Caco-2 (cell line): ENCODE measurements around the gene DERA. TPM values are rescaled to one million over a fixed set of nuclear protein-coding genes. Genes with fewer than 3 reads are reported as not detected.

Experiments
- BruUV-seq: library from RNA; stranded (reverse); fragments of 400-500 nt; replicated peaks from 2 replicates; lab custom pipeline; 2021; lab: Mats Ljungman, UMichigan
- CTCF ChIA-PET: fragments of 300-600 bp; sonication (Branson Sonifier 250); formaldehyde crosslinking; loops from one replicate; lab custom pipeline; 2022; ENCODE audit warnings: antibody characterized with exemption; lab: Charles Lee
- POLR2A ChIA-PET: fragments of 300-600 bp; sonication (Branson Sonifier 250); formaldehyde crosslinking; loops from one replicate; lab custom pipeline; 2022; ENCODE audit warnings: antibody characterized with exemption; lab: Charles Lee
- DNase-seq, 2 experiments: peaks; one replicate each; pipeline versions ENCODE4 v3.0.0 to v3.0.0-alpha.2; 2020 to 2022
- H3K27me3 ChIP-seq: replicated peaks from 2 replicates; pipeline ENCODE4 v1.6.0; 2011; ENCODE audit warnings: low read length; ENCODE audit not compliant: control insufficient read depth, insufficient read depth
- H3K36me3 ChIP-seq: 2 replicates; pipeline ENCODE4 v1.5.1; 2011; ENCODE audit warnings: low read length; ENCODE audit not compliant: control insufficient read depth, insufficient read depth
- H3K4me1 ChIP-seq: fragments of 250-450 bp; sonication (Bioruptor Pico); 2 replicates; pipeline ENCODE4 v1.5.1; 2020; ENCODE audit warnings: mild to moderate bottlenecking
- H3K4me3 ChIP-seq: 2 replicates; pipeline ENCODE4 v1.5.1; 2011; ENCODE audit warnings: low read depth, mild to moderate bottlenecking, control low read depth, low read length
- H3K9me3 ChIP-seq: fragments of 250-450 bp; sonication (Bioruptor Pico); 2 replicates; pipeline ENCODE4 v1.5.1; 2020; ENCODE audit warnings: mild to moderate bottlenecking, moderate library complexity
- H3K27ac Mint-ChIP-seq: one replicate; pipeline ENCODE4 v1.8.0; 2022; ENCODE audit warnings: mixed read lengths; ENCODE audit not compliant: unreplicated experiment
- H3K27me3 Mint-ChIP-seq: one replicate; pipeline ENCODE4 v1.8.0; 2022; ENCODE audit warnings: mixed read lengths; ENCODE audit not compliant: insufficient read depth, unreplicated experiment
- H3K36me3 Mint-ChIP-seq: one replicate; pipeline ENCODE4 v1.8.0; 2022; ENCODE audit warnings: mild to moderate bottlenecking, mixed read lengths; ENCODE audit not compliant: insufficient read depth, unreplicated experiment
- H3K4me1 Mint-ChIP-seq: one replicate; pipeline ENCODE4 v1.8.0; 2022; ENCODE audit warnings: low read depth, mixed read lengths; ENCODE audit not compliant: unreplicated experiment
- H3K4me3 Mint-ChIP-seq: one replicate; pipeline ENCODE4 v1.8.0; 2022; ENCODE audit warnings: mild to moderate bottlenecking, moderate library complexity, mixed read lengths; ENCODE audit not compliant: unreplicated experiment
- H3K9me3 Mint-ChIP-seq: one replicate; pipeline ENCODE4 v1.8.0; 2022; ENCODE audit warnings: mixed read lengths; ENCODE audit not compliant: unreplicated experiment
- intact Hi-C: fragments of 100-400 bp; cut with micrococcal nuclease; formaldehyde crosslinking; loops from one replicate; pipeline ENCODE4 v1.10.0; 2022; ENCODE audit not compliant: unreplicated experiment
- total RNA-seq: library from RNA; stranded (reverse); gene quantifications from 2 replicates; pipeline ENCODE4 v1.2.3, GENCODE V29; 2022
- TF ChIP-seq, protein P1 (sequence below), 2 experiments: fragments of 200-600 bp in 1 of 2; IDR thresholded peaks; 1 replicate in 1 of 2; 2 replicates in 1 of 2; pipeline versions ENCODE4 v1.5.1 to v1.8.0; 2011 to 2022; ENCODE audit warnings: antibody characterized with exemption in 1 of 2, control low read depth in 1 of 2, inconsistent platforms in 1 of 2, low read depth in 1 of 2, low read length in 1 of 2, mild to moderate bottlenecking in 1 of 2, moderate library complexity in 1 of 2; ENCODE audit not compliant: insufficient read depth in 1 of 2, severe bottlenecking in 1 of 2, unreplicated experiment in 1 of 2

DERA gene
- total RNA-seq, 1 experiment from 2014 or later: 86.4 TPM

DNA sequence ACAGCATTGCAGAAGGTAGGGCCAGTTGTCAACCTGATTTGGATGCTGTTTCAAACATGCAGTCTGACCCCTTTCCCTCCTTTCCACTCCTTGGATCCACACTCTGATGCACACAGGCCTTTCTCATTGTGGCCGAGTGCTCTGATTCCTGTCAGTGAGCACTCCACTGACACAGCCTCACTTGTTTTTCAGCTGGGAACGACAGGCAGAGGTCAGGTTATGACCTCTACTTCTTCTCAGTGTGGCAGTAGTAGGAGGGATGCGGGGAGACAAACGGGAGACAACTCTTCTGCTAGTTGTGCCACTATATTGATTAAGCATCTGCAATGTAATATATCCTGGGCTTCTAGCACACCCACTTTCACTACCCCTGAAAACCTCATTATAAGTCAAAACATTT lies 61.8 kb downstream of the DERA start:
- BruUV-seq: no TSS peak
- CTCF ChIA-PET: no interaction called here
- H3K4me1 ChIP-seq: peaks cover 21% of the 10 kb centered on the region

DNA sequence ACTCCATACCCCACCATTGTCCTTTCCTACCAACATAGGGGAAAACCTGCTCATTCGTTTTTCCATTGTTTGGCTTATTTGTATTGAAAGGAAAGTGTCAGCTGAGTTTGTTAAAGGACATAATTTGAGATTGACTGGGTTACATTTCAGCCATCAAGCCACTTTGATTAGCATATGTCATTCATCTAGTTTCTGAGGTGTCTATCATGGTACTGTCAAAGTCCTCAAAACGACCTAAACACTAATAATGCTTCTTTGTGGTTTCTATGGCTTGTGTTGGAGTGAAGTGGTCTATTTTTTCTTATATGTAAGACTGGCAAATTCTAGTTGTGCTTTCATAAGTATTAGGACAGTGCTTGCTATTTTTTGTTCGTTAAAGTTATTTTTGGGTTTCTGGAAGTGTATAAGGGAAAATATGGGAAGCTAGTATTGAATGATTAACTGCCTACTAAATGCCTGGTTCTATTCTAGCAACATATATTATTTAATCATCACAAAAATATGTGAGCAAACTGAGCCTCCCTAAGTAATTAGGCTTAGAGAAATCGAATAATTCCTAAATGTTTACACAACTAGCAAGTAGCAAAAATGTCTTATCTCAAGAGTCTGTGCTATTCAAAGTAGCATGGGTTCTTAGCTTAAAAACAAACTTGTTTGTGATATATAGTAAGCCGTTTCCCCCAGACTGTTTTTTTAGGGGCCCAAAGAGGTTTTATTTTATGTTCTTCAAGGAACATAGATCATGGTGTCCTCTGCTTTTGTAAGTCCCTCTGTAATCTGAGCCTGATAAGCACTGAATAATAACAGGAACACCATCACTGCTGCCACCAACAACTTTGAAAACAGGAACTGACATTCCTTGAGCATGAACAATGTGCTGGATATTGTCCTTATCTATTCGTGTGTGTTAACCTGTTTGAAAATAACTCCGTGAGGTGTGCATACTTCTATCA lies 67.1 kb downstream of the DERA start:
- H3K9me3 Mint-ChIP-seq: no peaks in the 10 kb centered on the region
- intact Hi-C loops: loop anchor here (1.0 to 5.0 kb wide), 4 partner anchors 46 to 369 kb away; partner anchors contain the start of genes DERA and MGST1
- Histone ChIP-seq H3K4me3 (no peak overlapping the region), H3K36me3 (0 out of 2 replicates have a peak, but pooled peaks cover 4% of the 10 kb centered on the region), H3K9me3 (no peaks in the 10 kb centered on the region), H3K4me1 (peaks cover 49% of the 10 kb centered on the region), H3K27me3 (no peaks in the 10 kb centered on the region)
- H3K36me3 Mint-ChIP-seq: peaks cover 23% of the 10 kb centered on the region
- peak in 1 of 2 experiments; percentile 42 for DNase-seq
- no TSS peak for BruUV-seq
- ChIA-PET POLR2A (no interaction called here), CTCF (no interaction called here)
- TF ChIP-seq, protein P1, sequence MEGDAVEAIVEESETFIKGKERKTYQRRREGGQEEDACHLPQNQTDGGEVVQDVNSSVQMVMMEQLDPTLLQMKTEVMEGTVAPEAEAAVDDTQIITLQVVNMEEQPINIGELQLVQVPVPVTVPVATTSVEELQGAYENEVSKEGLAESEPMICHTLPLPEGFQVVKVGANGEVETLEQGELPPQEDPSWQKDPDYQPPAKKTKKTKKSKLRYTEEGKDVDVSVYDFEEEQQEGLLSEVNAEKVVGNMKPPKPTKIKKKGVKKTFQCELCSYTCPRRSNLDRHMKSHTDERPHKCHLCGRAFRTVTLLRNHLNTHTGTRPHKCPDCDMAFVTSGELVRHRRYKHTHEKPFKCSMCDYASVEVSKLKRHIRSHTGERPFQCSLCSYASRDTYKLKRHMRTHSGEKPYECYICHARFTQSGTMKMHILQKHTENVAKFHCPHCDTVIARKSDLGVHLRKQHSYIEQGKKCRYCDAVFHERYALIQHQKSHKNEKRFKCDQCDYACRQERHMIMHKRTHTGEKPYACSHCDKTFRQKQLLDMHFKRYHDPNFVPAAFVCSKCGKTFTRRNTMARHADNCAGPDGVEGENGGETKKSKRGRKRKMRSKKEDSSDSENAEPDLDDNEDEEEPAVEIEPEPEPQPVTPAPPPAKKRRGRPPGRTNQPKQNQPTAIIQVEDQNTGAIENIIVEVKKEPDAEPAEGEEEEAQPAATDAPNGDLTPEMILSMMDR (IDR thresholded peaks at IDR 0.05; ENCODE audit: insufficient read depth in 1 of 2, low read depth in 1 of 2, low read length in 1 of 2, severe bottlenecking in 1 of 2, unreplicated experiment in 1 of 2): no peak
- no peaks in the 10 kb centered on the region for H3K27me3 Mint-ChIP-seq
- peaks cover 30% of the 10 kb centered on the region for H3K4me1 Mint-ChIP-seq
- H3K27ac Mint-ChIP-seq: peak overlapping the region; percentile 80
- peak overlapping the region; percentile 13 for H3K4me3 Mint-ChIP-seq

More for the DNA sequence above, 61.8 kb downstream of the DERA start:
- intact Hi-C loops: no loop called here
- Mint-ChIP-seq H3K9me3 (no peaks in the 10 kb centered on the region), H3K27me3 (no peaks in the 10 kb centered on the region), H3K27ac (peak overlapping the region; percentile 21), H3K36me3 (peaks cover 33% of the 10 kb centered on the region), H3K4me1 (peaks cover 11% of the 10 kb centered on the region), H3K4me3 (no peak overlapping the region)
- H3K27me3 ChIP-seq: no peaks in the 10 kb centered on the region
- TF ChIP-seq, protein P1 (IDR thresholded peaks at IDR 0.05; ENCODE audit: insufficient read depth in 1 of 2, low read depth in 1 of 2, low read length in 1 of 2, severe bottlenecking in 1 of 2, unreplicated experiment in 1 of 2): no peak
- no peak overlapping the region for H3K4me3 ChIP-seq
- H3K9me3 ChIP-seq: no peaks in the 10 kb centered on the region
- POLR2A ChIA-PET: no interaction called here
- peaks cover 5% of the 10 kb centered on the region; the same call in 1 of the 2 replicates for H3K36me3 ChIP-seq
- DNase-seq: no peak
